Motor neuron (in vitro differentiated cells): ENCODE data around the gene MEIS1. TPM values are rescaled to one million over a fixed set of nuclear protein-coding genes. Genes with fewer than 3 reads are reported as not detected.

Experiments used
- ATAC-seq, 8 experiments: fragments of 200-7000 bp; cut with Tn5 transposase; replicated peaks in 6 of 8; 2 replicates each; pipeline ENCODE4 v1.8.0; 2021; ENCODE audit warnings: mild to moderate bottlenecking in 8 of 8, moderate library complexity in 8 of 8
- H3K27ac ChIP-seq, 2 donors: fragments of 250-450 bp; sonication (Bioruptor Pico); 2 replicates each; pipeline ENCODE4 v1.9.0; 2021; ENCODE audit warnings: antibody characterized with exemption in 2 of 2, mild to moderate bottlenecking in 2 of 2, moderate library complexity in 1 of 2
- H3K4me1 ChIP-seq, 2 donors: fragments of 250-450 bp; sonication (Bioruptor Pico); replicated peaks in 1 of 2; 2 replicates each; pipeline ENCODE4 v1.6.1; 2021; ENCODE audit warnings: antibody characterized with exemption in 2 of 2, mild to moderate bottlenecking in 2 of 2, moderate library complexity in 1 of 2
- H3K4me3 ChIP-seq, 5 donors: fragments of 250-450 bp; sonication (Bioruptor Pico); 2 replicates each; pipeline ENCODE4 v1.9.0; 2021; ENCODE audit warnings: antibody characterized with exemption in 5 of 5, mild to moderate bottlenecking in 5 of 5, moderate library complexity in 4 of 5
- WGBS, 10 experiments: fragments of 450-650 bp; shearing (Covaris generic); methylation state at CpG; one replicate each; pipeline ENCODE4 v1.0.0; 2022; 5-methylcytosine and 5-hydroxymethylcytosine counted together
- in situ Hi-C, 9 experiments: fragments of 400-800 bp; cut with MboI; loops; one replicate each; pipeline ENCODE4 v1.15.0; 2021; ENCODE audit warnings: low sequenced_read_pairs in 9 of 9, low pct_unique_long_range_greater_than_20kb in 2 of 9; ENCODE audit not compliant: unreplicated experiment in 9 of 9
- total RNA-seq, 8 experiments: library from RNA; unstranded; fragments of 300-600 nt; gene quantifications; 2 replicates each; pipeline versions ENCODE4 v1.2.3 to v1.2.4, GENCODE V29; 2022

The MEIS1 gene
- total RNA-seq, 8 experiments from 2014 or later, result 11.7 to 241 (median 152) TPM

DNA sequence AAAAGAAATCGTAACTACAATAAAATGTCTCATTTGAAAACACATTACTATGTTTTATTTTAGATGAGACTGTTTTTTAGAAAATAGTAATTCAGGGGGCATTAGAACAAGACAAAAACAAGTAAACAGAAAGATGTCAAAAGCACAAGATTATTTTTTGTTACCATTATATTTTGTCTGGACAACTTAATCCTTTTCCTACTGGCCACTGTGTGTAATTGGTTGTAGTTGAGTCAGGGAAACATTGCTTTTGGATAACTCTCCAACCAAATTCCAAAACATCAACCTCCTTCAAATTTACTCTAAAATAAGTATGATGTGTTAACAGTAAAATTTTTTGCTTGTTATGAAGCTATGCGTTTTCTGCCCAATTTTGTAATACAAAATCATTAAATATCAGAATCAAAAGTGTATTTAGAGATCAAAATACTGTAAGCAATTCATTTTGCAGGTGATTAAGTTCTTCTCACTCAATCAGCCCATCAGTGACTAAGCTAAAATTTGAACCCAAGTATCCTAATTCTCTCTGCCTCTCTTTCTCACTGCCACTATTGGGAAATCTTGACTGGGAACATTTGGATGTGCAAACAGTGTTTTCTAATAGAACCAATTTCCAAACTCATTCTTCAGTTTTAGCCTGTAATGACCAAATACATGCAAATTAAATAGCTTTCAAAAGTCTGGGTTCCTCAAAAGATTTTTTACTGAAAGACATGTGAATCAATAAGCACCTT is 11.4 kb upstream of the MEIS1 start:
- 49 to 100% (median 84%) methylated on average over 1 to 2 of the region's 2 CpGs for WGBS, 10 experiments
- in situ Hi-C loops, result no loop called here

DNA sequence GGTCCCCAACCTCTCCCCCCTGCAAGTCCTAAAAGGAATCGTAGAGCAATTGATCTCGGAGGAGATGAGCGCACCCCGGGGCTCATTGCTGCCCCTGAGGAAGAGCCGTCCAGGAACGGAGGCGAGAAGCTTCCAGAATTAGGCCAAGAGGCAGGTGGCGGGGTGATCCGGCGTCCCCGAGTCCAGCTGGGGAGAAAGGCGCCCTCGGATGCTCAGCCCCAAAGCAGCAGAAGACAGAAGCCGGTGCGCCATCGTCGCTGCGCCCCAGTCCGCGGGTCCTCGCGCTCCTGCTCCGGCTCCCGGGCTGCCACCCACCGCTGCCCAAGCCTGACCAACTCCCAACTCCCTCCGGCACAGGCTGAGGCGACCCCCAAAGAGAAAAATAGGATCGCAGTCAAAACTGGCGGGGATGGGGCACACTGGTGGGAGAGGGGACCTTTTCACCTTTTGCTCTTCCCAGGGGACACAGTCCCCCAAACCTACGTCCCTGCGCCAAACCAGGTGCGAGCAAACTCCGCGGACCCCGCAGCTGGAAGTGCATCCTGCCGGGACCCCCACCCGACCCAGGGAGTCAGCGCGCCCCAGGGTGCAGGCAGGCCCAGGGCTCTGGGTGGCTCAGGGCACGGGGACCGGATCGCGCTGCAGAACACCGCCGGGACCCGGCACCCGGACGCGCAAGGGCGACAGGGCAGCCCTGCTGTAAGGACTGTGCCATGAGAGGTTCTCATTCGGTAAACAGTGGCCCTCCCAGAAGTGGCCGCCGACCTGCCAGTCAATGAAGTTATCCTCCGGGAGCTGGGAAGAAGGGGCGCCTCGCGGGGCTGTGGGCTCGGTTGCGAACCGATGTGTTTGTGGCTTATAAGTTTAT is 8.4 kb upstream of the MEIS1 start:
- Histone ChIP-seq H3K4me1 (peaks cover 27 to 44% of the 10 kb centered on the region in 2 donors), H3K27ac (peak overlapping the region; percentile 27 to 42), H3K4me3 (peak overlapping the region; percentile 32 to 48 (median 41))
- WGBS, 10 experiments, result 0 to 100% (median 17%) methylated on average over 1 to 25 of the region's 60 CpGs; no CpG with 5 or more reads in 3 of the 10 experiments
- in situ Hi-C loops, result loop anchor here in 5 of 9 experiments (25.0 kb wide), 8 partner anchors 261 to 1611 kb away; no protein-coding TSS in a partner anchor
- peak in 5 of 8 experiments; percentile 49 to 62 (median 57) for ATAC-seq

More for the DNA sequence above, 11.4 kb upstream of the MEIS1 start:
- ATAC-seq, result no peak
- H3K4me3 ChIP-seq, result no peak overlapping the region
- H3K4me1 ChIP-seq, result peaks cover 14 to 23% of the 10 kb centered on the region in 2 donors
- H3K27ac ChIP-seq, result no peak overlapping the region

DNA sequence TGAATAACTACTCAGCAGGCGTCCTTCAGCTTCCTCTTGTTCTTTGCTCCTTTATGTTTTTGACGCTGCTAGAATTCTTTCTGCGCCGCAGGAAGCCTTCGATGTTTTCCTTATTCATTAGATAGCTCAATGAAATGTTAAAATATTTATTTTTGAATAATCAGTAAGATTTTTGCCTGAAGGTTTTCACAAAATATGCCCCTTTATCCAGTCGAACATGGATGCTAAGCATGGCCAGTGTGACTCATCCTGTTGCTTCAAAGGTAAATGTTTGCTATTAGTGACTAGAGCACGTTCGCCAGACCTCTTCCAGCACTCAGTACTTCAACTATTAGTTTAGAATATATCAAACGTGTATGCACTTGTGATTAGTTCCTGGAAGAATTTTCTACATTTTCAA is 7.6 kb upstream of the MEIS1 start:
- Histone ChIP-seq H3K27ac (no peak overlapping the region), H3K4me1 (peaks cover 27 to 44% of the 10 kb centered on the region in 2 donors), H3K4me3 (peak overlapping the region in 1 of 5 donors; percentile 41)
- 16 to 73% (median 40%) methylated on average over 2 to 9 of the region's 9 CpGs; no CpG with 5 or more reads in 1 of the 10 experiments for WGBS, 10 experiments
- peak in 2 of 8 experiments; percentile 31 to 35 for ATAC-seq
- in situ Hi-C loops, result loop anchor here in 5 of 9 experiments (25.0 kb wide), 8 partner anchors 260 to 1610 kb away; no protein-coding TSS in a partner anchor

DNA sequence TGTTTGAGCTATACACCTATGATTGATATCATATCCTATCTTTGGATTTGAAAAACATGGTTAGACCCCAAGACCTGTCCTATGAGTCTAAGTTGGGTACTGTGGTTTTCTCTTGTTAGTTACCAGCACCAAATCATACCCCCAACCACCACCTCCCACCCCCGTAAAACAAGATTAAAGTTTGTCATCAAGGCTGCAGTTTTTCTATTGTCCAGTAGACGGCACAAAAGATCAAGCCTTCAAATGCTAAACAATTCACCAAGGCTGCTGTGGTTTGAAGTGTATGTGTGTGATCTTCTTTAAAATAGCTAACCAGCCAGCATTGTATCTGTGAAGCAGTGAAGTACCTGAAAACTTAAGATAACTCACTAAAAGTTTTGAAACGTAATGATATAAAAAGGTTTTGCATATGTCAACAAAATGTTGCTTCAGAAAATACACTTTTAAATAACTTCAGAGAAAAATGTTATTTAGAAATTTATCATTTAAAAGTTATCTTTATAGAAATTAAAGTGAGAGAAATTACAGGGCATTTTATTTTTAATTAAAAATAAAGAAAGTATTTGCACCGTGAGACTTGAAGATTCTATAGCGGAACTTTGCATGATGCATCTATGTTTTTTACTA is 5.8 kb upstream of the MEIS1 start:
- in situ Hi-C loops, result loop anchor here in 5 of 9 experiments (25.0 kb wide), 8 partner anchors 258 to 1608 kb away; no protein-coding TSS in a partner anchor
- peak overlapping the region in 3 of 5 donors; percentile 6 to 16 (median 8) for H3K4me3 ChIP-seq
- 0 to 40% (median 25%) methylated on average over 1 to 5 of the region's 5 CpGs for WGBS, 10 experiments
- H3K4me1 ChIP-seq, result peaks cover 27 to 44% of the 10 kb centered on the region in 2 donors
- no peak overlapping the region for H3K27ac ChIP-seq
- no peak for ATAC-seq

- in situ Hi-C loops, result loop anchor here in 5 of 9 experiments (10.0 to 25.0 kb wide), 9 partner anchors 135 to 1607 kb away; no protein-coding TSS in a partner anchor
- H3K4me3 ChIP-seq, result peak overlapping the region in 2 of 5 donors; percentile 58 to 66
- H3K4me1 ChIP-seq, result peaks cover 26 to 42% of the 10 kb centered on the region in 2 donors
- ATAC-seq, result no peak
- no peak overlapping the region for H3K27ac ChIP-seq
Measured at GRCh38 chr2:66429693-66430504, 5.0 kb upstream of the MEIS1 start.

GRCh38 chr2:66430505-66431273 is 4.2 kb upstream of the MEIS1 start:
- H3K27ac ChIP-seq, result no peak overlapping the region
- ATAC-seq, result no peak
- peaks cover 22 to 38% of the 10 kb centered on the region in 2 donors for H3K4me1 ChIP-seq
- H3K4me3 ChIP-seq, result peak overlapping the region in 4 of 5 donors; percentile 5 to 66 (median 32)
- 13 to 100% (median 40%) methylated on average over 2 to 8 of the region's 9 CpGs for WGBS, 10 experiments
- in situ Hi-C loops, result loop anchor here in 5 of 9 experiments (10.0 to 25.0 kb wide), 9 partner anchors 134 to 1607 kb away; no protein-coding TSS in a partner anchor

DNA sequence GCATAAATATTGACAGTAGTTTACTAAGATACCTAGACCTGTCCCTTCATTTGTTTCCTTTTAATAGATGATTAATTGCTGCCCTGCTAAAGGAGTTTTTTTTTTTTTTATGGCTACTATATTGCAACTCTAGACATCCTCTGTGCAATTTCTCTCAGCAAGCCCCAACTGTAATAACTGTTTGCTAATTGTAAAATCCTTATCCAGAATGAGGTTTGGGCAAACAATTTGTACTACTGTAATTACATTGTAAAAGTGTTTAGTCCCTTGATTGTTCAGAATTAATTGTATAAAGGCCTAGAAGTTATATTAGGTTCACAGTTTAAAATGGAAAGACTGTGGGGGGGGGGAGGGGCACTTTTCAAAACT is 3.7 kb upstream of the MEIS1 start:
- Histone ChIP-seq H3K27ac (no peak overlapping the region), H3K4me3 (peak overlapping the region in 4 of 5 donors; percentile 5 to 66 (median 32)), H3K4me1 (peaks cover 22 to 38% of the 10 kb centered on the region in 2 donors)
- ATAC-seq, result no peak
- in situ Hi-C loops, result loop anchor here in 5 of 9 experiments (10.0 to 25.0 kb wide), 9 partner anchors 134 to 1606 kb away; no protein-coding TSS in a partner anchor

DNA sequence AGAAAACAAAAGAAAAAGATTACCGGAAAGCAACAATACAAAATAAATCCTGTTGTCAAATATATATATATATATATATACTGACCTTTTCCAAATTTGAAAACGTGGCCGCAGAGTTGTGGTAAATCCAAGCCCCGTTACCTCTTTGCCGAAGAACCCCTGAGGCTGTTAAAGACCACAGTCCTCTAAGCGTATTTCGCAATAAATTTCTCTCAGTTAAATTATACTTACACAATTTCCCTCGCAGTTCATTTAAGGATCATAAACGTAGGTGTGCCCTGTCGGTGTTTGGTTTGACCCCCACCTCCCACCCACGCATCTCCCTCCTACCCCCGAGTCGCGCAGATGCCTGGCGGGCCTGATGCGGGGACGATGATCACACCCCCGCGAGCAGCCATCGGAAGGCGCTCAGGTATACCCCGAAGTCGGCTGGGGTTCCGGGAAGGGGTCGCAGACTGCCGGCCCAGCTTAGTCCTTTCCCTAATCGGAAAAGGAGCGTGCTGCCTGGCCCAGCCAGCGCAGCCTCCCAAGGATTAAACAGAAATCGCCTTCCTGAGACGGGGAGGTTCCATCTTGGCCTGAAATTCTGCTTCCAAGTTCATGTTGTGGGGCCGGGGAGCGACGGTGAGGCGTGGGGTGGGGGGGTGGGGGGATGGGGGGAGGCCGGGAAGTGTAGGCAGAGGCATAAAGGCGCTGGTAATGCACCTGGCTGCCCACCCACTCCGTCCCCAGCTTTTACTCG is 2.9 kb upstream of the MEIS1 start:
- WGBS, 10 experiments, result 0 to 100% (median 60%) methylated on average over 1 to 8 of the region's 39 CpGs; no CpG with 5 or more reads in 3 of the 10 experiments
- in situ Hi-C loops, result loop anchor here in 5 of 9 experiments (10.0 to 25.0 kb wide), 9 partner anchors 133 to 1605 kb away; no protein-coding TSS in a partner anchor
- ATAC-seq, result no peak
- peak overlapping the region; percentile 93 to 96 for H3K27ac ChIP-seq
- peak overlapping the region; percentile 57 to 66 (median 61) for H3K4me3 ChIP-seq
- H3K4me1 ChIP-seq, result peaks cover 18 to 32% of the 10 kb centered on the region in 2 donors

- in situ Hi-C loops, result loop anchor here in 5 of 9 experiments (10.0 to 25.0 kb wide), 9 partner anchors 132 to 1604 kb away; no protein-coding TSS in a partner anchor
- WGBS, 10 experiments, result 0 to 4% (median 0%) methylated on average over 1 to 26 of the region's 51 CpGs; no CpG with 5 or more reads in 3 of the 10 experiments
- Histone ChIP-seq H3K4me3 (peak overlapping the region; percentile 57 to 66 (median 61)), H3K27ac (peak overlapping the region; percentile 93 to 96), H3K4me1 (peaks cover 13 to 22% of the 10 kb centered on the region in 2 donors)
- peak; percentile 55 to 74 (median 70) for ATAC-seq
Measured at GRCh38 chr2:66432801-66433694, 1.9 kb upstream of the MEIS1 start.

GRCh38 chr2:66433695-66433944 is 1.3 kb upstream of the MEIS1 start:
- peak overlapping the region; percentile 93 to 96 for H3K27ac ChIP-seq
- in situ Hi-C loops, result loop anchor here in 5 of 9 experiments (10.0 to 25.0 kb wide), 9 partner anchors 131 to 1604 kb away; no protein-coding TSS in a partner anchor

More at GRCh38 chr2:66433695-66433944, 1.3 kb upstream of the MEIS1 start:
- WGBS, 10 experiments, result 0% methylated on average over 1 to 6 of the region's 7 CpGs; no CpG with 5 or more reads in 5 of the 10 experiments
- ATAC-seq, result no peak
- peaks cover 13 to 21% of the 10 kb centered on the region in 2 donors for H3K4me1 ChIP-seq
- H3K4me3 ChIP-seq, result peak overlapping the region; percentile 57 to 66 (median 61)
